Smooth muscle cell (in vitro differentiated cells): ENCODE measurements around the gene TCF4. TPM values are rescaled to one million over a fixed set of nuclear protein-coding genes. Genes with fewer than 3 reads are reported as not detected.

ENCODE experiments used
- DNase-seq: peaks from one replicate; lab custom pipeline; 2025; ENCODE audit not compliant: unreplicated experiment; lab: John Stamatoyannopoulos, UW
- H2AFZ ChIP-seq: fragments of 200-600 bp; sonication (generic); 2 replicates; pipeline ENCODE4 v1.6.0; 2016; ENCODE audit warnings: antibody characterized with exemption, low read depth, mild to moderate bottlenecking
- H3F3A ChIP-seq: fragments of 200-600 bp; sonication (generic); 2 replicates; pipeline ENCODE4 v1.6.0; 2017; ENCODE audit warnings: antibody characterized with exemption, low read depth
- H3K27ac ChIP-seq: fragments of 200-600 bp; sonication (generic); 2 replicates; pipeline ENCODE4 v1.5.1; 2016; ENCODE audit warnings: low read depth, mild to moderate bottlenecking
- H3K27me3 ChIP-seq: fragments of 200-600 bp; sonication (generic); 2 replicates; pipeline ENCODE4 v1.6.1; 2016; ENCODE audit warnings: low read depth, mild to moderate bottlenecking
- H3K36me3 ChIP-seq: fragments of 200-600 bp; sonication (generic); 2 replicates; pipeline ENCODE4 v1.5.1; 2016; ENCODE audit warnings: low read depth
- H3K4me1 ChIP-seq: fragments of 200-600 bp; sonication (generic); 2 replicates; pipeline ENCODE4 v1.5.1; 2016; ENCODE audit warnings: low read depth
- H3K4me2 ChIP-seq: fragments of 200-600 bp; sonication (generic); 2 replicates; pipeline ENCODE4 v1.6.0; 2016; ENCODE audit warnings: mild to moderate bottlenecking
- H3K4me3 ChIP-seq: fragments of 200-600 bp; sonication (generic); 2 replicates; pipeline ENCODE4 v1.5.1; 2016; ENCODE audit warnings: mild to moderate bottlenecking
- H3K79me2 ChIP-seq: fragments of 200-600 bp; sonication (generic); 2 replicates; pipeline ENCODE4 v1.6.0; 2016; ENCODE audit warnings: low read depth, mild to moderate bottlenecking
- H3K9ac ChIP-seq: fragments of 200-600 bp; sonication (generic); 2 replicates; pipeline ENCODE4 v1.6.0; 2016; ENCODE audit warnings: low read depth
- H3K9me3 ChIP-seq: fragments of 200-600 bp; sonication (generic); replicated peaks from 2 replicates; pipeline ENCODE4 v1.5.1; 2016; ENCODE audit warnings: low read depth
- H4K20me1 ChIP-seq: fragments of 200-600 bp; sonication (generic); 2 replicates; pipeline ENCODE4 v1.6.0; 2016; ENCODE audit warnings: low read depth
- CTCF ChIP-seq: fragments of 200-600 bp; sonication (generic); IDR thresholded peaks from 2 replicates; pipeline ENCODE4 v1.5.1; 2017; ENCODE audit warnings: borderline replicate concordance, mild to moderate bottlenecking, antibody characterized with exemption; ENCODE audit not compliant: insufficient read depth, poor library complexity, severe bottlenecking
- WGBS: methylation state at CpG from one replicate; pipeline ENCODE4 v1.1.7; 2016; ENCODE audit warnings: low lambda C conversion rate; 5-methylcytosine and 5-hydroxymethylcytosine counted together
- polyA plus RNA-seq: library from polyadenylated mRNA; unstranded; fragments of >200 nt; fragmentation: Nextera tagmentation; extraction: Ambion mirVana; gene quantifications from 2 replicates; pipeline ENCODE4 v1.2.1, GENCODE V29; 2016
- total RNA-seq: library from RNA; depleted of rRNA; stranded (reverse); fragments of >200 nt; gene quantifications from 2 replicates; pipeline ENCODE4 v1.2.3, GENCODE V29; 2014

TCF4 gene
- total and polyA plus RNA-seq, 2 experiments from 2014 or later: 105 to 120 TPM

GRCh38 chr18:55483266-55483871 is 104.6 kb downstream of the TCF4 start:
- Histone ChIP-seq H3K9ac (no peak overlapping the region), H3F3A (no peaks in the 10 kb centered on the region), H2AFZ (no peak overlapping the region), H3K9me3 (no peaks in the 10 kb centered on the region), H3K36me3 (no peaks in the 10 kb centered on the region), H3K4me3 (no peak overlapping the region), H3K79me2 (peaks cover 94% of the 10 kb centered on the region), H3K27ac (no peak overlapping the region), H3K4me1 (peaks cover 25% of the 10 kb centered on the region), H3K27me3 (no peaks in the 10 kb centered on the region), H4K20me1 (peaks cover 70% of the 10 kb centered on the region), H3K4me2 (no peak overlapping the region)
- no peak for DNase-seq
- no peak for TF ChIP-seq CTCF
- WGBS: 94% methylated on average over 2 of the region's 2 CpGs

DNA sequence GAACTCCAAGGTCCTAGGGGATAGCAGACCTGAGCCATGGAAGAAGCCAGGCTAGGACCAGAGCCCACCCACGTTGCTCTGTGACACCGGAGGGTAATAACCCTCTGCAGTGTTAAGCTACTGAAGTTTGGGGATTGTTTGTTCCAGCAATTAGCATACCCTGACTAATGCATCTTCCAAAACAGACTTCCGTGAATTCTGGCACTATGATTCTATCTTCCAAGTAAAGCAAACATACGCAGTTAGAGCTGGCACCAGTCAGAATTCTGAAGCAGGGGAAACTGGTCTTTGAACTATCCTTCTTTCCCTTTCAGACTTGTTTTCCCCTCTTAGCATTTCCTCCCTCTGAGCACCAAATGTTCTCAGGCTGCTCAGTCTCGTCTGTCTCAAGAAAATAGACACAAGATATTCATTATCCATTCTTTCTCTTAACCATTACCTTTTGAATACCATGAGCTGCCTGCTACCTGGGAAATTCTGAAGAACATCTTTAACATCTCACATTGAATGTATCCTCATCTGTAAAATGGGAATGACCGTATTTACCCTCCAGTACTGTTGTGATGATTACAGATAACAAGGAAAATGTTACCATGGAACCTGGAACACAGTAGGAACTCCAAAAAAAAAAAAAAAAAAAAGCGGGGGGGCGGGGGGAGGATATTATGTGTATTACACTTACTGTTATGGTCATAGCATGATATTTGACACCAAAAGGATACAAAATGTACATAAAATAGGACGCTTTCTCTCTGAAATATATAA is 108.2 kb downstream of the TCF4 start:
- H3K27ac ChIP-seq: no peak overlapping the region
- no peak overlapping the region for H3K4me2 ChIP-seq
- H4K20me1 ChIP-seq: peaks cover 56% of the 10 kb centered on the region
- no peaks in the 10 kb centered on the region for H3K27me3 ChIP-seq
- peaks cover 24% of the 10 kb centered on the region for H3K4me1 ChIP-seq
- no peaks in the 10 kb centered on the region for H3F3A ChIP-seq
- DNase-seq: no peak
- H3K36me3 ChIP-seq: no peaks in the 10 kb centered on the region
- no peaks in the 10 kb centered on the region for H3K9me3 ChIP-seq
- peaks cover 86% of the 10 kb centered on the region for H3K79me2 ChIP-seq
- no peak overlapping the region for H2AFZ ChIP-seq
- no peak overlapping the region for H3K4me3 ChIP-seq
- no peak overlapping the region for H3K9ac ChIP-seq
- WGBS: 65% methylated on average over 9 of the region's 9 CpGs
- TF ChIP-seq CTCF: no peak

- Histone ChIP-seq H3F3A (no peaks in the 10 kb centered on the region), H3K36me3 (no peaks in the 10 kb centered on the region), H3K4me2 (peak overlapping the region; percentile 80), H3K9me3 (no peaks in the 10 kb centered on the region), H3K27ac (peak overlapping the region; percentile 49), H3K9ac (no peak overlapping the region), H4K20me1 (peaks cover 48% of the 10 kb centered on the region), H3K27me3 (no peaks in the 10 kb centered on the region), H3K79me2 (peaks cover 90% of the 10 kb centered on the region), H3K4me1 (peaks cover 32% of the 10 kb centered on the region), H3K4me3 (peak overlapping the region; percentile 42), H2AFZ (no peak overlapping the region)
- DNase-seq: no peak
- TF ChIP-seq CTCF: no peak
- WGBS: 30% methylated on average over 8 of the region's 8 CpGs
These were observed 110.0 kb downstream of the TCF4 start for GRCh38 chr18:55477860-55478581.
